Measurements from ENCODE around the gene INPPL1.
A peak's percentile ranks its signal among the peaks of the same experiment; 100 is the strongest.

INPPL1 gene

GRCh38 chr11:72220696-72221363 lies 3.7 kb upstream of the INPPL1 start:
- no peak for ATAC-seq

DNA sequence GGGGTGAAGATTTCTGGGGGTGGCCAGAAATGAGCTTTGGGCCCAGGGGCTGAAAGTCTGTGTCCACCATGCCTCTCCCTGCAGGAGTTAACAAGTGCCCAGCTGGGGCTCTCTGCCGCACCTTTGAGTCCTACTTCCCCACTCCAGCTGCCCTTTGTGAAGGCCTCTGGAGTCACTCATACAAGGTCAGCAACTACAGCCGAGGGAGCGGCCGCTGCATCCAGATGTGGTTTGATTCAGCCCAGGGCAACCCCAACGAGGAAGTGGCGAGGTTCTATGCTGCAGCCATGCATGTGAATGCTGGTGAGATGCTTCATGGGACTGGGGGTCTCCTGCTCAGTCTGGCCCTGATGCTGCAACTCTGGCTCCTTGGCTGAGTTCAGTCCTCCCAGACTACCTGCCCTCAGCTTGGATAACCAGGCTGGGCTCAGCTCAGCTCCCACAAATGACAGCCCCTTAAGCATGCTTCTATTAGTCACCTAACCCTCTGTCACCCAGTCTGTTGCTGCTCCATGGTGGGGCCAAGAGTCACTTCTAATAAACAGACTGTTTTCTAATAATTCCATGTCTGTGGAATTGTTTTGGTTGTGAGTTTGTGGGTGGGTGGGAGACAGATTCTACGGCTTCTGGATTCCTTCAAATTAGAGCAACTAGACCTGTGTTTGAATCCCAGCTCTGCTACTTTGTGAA lies 3.0 kb upstream of the INPPL1 start:
- ATAC-seq: no peak

- no peak for ATAC-seq
Measured at GRCh38 chr11:72222106-72222891, 2.3 kb upstream of the INPPL1 start.

DNA sequence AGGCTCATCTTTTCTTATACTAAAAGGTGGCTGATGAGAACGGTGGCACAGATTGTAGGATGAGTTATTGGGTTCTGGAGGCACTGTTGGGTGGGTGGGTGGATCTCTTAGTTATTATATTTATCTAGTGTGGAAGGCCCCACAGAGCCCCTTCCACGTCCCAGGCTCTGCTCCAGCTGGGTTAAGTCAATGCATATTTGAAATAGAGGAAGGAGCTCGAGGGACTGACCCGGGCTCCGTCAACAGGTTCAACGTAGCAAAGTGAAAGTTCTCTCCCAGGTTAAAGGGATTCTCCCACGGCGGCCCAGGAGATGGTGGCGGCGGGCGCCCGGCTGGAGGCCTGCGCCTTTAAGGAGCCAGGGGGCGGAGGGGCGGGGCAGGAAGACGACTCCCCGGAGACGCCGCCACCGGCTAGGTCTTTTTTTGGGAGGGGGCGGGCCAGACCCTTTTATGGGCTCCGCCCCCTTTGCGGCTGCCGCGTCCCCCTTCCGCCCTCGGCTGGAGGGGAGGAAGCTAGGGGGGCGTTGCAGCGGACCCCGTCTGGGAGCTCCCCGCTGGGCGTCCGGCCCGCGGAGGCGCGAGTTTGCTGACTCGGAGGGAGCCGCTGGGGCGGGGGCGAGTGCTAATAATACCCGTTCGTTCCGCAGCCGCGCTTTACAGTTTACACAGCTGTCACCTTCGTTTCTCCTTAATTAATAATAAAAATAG lies 1.5 kb upstream of the INPPL1 start:
- peak; percentile 77 to 80 for ATAC-seq

- peak; percentile 56 to 60 for ATAC-seq
Measured at GRCh38 chr11:72223615-72224563, 678 bp upstream of the INPPL1 start.

DNA sequence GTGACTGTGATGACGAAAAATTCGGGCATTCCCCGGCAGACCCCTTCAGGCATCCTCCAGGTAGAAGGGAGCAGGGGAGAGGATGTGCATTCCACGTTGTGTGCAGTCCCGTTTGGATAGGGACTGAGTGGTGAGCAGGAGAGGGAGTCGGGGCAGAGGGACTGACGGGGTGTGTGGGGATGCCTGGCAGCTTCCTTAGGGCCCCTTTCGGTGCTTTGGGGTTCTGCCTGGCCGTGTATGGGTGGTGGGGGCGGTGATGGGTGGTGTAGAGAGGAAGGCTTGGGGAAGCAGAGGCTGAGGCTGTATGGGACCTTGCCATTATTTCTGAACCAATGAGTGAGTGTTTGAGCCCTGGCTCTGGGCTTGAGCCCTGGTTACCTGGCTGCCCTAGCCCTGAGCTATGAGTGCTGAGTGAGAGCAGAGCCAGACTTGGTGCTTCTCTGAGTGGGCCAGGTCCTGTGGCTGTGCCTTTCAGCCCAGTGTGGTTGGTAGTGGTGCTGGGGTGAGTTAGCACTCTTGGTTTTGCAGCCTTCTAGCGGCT lies 914 bp downstream of the INPPL1 start:
- peak; percentile 10 to 19 for ATAC-seq

DNA sequence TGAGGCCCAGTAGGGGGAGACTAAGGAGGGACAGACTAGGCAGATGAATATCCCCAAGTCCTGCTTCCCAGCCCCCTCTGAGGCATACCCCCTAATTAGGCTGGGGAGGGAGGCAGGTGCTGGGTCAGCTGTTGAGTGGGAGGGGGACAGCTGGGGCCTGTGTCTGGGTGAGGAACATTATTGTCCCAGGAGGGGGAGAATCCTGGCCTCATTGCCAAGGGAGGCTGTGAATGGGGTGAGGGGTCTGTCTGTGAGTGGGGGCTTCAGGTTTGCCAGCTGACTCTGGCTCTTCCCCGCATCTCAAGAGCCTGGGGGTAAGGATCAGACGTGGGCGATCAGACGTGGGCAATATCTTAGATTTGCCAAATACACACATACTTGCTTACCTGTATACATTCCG lies 2.1 kb downstream of the INPPL1 start:
- no peak for ATAC-seq

GRCh38 chr11:72227316-72228228 lies 3.0 kb downstream of the INPPL1 start:
- no peak for ATAC-seq

DNA sequence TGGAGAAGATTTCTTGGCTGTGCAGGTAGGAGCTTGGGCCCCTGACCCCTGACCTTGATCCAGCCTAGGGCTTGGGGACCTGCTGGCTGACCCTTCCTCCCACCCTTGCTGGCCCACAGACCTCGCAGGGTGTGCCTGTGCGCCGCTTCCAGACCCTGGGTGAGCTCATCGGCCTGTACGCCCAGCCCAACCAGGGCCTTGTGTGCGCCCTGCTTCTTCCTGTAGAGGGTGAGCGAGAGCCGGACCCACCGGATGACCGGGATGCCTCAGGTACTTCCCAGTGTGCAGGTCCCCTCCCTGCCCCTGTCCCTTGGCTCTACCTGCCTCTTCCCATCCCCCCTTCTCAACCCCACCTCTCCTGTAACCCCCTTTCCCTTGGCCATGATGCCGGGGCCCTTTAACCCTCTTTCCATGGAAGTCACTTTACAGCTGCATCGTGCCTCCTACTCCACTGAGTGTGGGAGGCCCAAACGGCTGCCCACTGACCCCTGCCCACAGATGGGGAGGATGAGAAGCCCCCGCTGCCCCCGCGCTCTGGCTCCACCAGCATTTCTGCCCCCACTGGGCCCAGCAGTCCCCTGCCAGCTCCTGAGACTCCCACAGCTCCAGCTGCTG lies 3.8 kb downstream of the INPPL1 start:
- no peak for ATAC-seq

- ATAC-seq: no peak
Measured at GRCh38 chr11:72228844-72229231, 4.3 kb downstream of the INPPL1 start.

DNA sequence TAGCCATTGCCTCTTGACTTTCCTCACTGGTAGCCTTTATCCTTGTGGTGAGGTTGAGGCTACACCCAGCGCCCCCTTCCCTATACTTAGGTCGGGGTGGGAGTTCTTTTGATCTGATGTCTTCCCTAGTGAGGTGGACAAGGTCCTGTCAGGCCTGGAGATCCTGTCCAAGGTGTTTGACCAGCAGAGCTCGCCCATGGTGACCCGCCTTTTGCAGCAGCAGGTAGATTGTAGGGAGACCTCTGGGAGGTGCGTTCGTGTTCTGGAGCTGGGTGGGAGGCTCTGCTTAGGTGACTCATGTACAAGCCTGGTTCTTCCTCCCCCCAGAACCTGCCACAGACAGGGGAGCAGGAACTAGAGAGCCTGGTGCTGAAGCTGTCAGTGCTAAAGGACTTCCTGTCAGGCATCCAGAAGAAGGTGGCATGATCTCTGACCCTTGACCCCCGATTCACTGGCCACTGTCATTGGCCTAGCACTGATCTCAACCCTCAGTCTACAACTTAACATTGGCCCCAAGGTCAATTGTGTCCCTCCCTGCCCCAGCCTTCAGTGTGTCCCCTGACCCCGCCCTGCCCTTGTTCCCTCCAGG lies 4.9 kb downstream of the INPPL1 start:
- no peak for ATAC-seq

DNA sequence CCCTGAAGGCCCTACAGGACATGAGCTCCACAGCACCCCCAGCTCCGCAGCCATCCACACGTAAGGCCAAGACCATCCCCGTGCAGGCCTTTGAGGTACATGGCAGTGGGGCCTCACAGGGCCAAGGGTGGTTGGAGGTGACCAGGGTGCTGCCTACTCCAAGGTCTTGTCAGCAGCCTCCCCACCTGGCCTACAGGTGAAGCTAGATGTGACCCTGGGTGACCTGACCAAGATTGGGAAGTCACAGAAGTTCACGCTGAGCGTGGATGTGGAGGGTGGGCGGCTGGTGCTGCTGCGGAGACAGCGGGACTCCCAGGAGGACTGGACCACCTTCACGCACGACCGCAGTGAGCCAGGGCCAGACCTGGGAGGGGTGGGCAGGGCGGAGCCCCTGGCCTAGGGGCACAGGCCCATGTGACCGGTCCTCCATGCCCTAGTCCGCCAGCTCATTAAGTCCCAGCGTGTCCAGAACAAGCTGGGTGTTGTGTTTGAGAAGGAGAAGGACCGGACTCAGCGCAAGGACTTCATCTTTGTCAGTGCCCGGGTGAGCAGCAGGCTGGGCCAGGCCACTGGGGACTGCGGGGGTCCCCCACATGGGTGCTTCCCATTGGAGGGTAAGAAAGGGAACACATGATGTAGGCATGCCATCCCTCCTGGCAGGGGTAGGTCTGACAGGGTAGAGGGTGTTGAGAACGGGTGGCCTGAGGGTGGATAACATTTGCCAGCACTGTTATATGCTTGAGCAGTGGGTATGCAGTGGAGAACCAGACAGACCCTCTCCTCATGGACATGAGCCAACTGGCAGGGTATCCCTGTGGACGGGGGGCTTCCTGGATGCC lies 5.6 kb downstream of the INPPL1 start:
- no peak for ATAC-seq

DNA sequence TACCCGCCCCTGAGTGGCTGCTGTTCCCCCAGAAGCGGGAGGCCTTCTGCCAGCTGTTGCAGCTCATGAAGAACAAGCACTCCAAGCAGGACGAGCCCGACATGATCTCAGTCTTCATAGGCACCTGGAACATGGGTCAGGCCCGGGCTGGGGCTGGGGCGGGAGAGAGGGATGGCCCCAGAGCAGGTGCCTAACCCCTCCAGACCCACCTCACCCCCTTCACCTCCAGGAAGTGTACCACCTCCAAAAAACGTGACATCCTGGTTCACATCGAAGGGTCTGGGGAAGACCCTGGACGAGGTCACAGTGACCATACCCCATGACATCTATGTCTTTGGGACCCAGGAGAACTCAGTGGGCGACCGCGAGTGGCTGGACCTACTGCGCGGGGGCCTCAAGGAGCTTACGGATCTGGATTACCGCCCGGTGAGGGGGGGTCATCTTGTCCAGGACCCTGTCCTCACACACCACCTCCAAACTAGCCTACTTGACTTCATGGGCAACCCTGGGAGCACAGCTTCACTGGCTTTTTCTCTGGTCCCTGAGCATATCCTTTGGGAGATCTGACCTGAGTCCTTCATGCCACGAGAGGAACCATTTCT lies 6.3 kb downstream of the INPPL1 start:
- ATAC-seq: no peak

GRCh38 chr11:72231396-72232259 lies 7.1 kb downstream of the INPPL1 start:
- ATAC-seq: no peak

- ATAC-seq: no peak
Measured at GRCh38 chr11:72232260-72233055, 7.9 kb downstream of the INPPL1 start.

GRCh38 chr11:72233056-72233772 lies 8.6 kb downstream of the INPPL1 start:
- no peak for ATAC-seq

Data from activated CD4-positive, CD25-positive, alpha-beta regulatory T cell treated with anti-CD3 and anti-CD28 coated beads, Interleukin-2, amount 50 U/mL, for 24 hours (primary cell).